Upper lobe of left lung (tissue), 6 donors: ENCODE measurements around the gene EDEM3. TPM values are rescaled to one million over a fixed set of nuclear protein-coding genes. Genes with fewer than 3 reads are reported as not detected.

Experiments used
- ATAC-seq, 2 donors: fragments of 200-7000 bp; cut with Tn5 transposase; one replicate each; pipeline ENCODE4 v1.9.1; 2022; ENCODE audit warnings: mild to moderate bottlenecking in 2 of 2, moderate library complexity in 2 of 2; ENCODE audit not compliant: low FRiP score in 2 of 2
- DNase-seq, 2 donors: peaks; one replicate each; pipeline ENCODE4 v3.0.0-alpha.2; 2019 to 2020
- H3K27ac ChIP-seq, 4 donors: fragments of 200-600 bp; sonication (generic); one replicate each; pipeline ENCODE4 v1.5.1; 2016 to 2019
- H3K27me3 ChIP-seq, 4 donors: fragments of 200-600 bp; sonication (generic); one replicate each; pipeline ENCODE4 v1.5.1; 2017 to 2019
- H3K36me3 ChIP-seq, 4 donors: fragments of 200-600 bp; sonication (generic); one replicate each; pipeline ENCODE4 v1.5.1; 2016 to 2019
- H3K4me1 ChIP-seq, 4 donors: fragments of 200-600 bp; sonication (generic); one replicate each; pipeline ENCODE4 v1.5.1; 2018 to 2019
- H3K4me3 ChIP-seq, 4 donors: fragments of 200-600 bp; sonication (generic); one replicate each; pipeline ENCODE4 v1.5.1; 2017 to 2019; ENCODE audit warnings: mild to moderate bottlenecking in 2 of 4, moderate library complexity in 1 of 4
- H3K9me3 ChIP-seq, 4 donors: fragments of 200-600 bp; sonication (generic); one replicate each; pipeline ENCODE4 v1.5.1; 2018 to 2019
- EP300 ChIP-seq, 4 donors: sonication (generic); formaldehyde crosslinking; IDR thresholded peaks; one replicate each; pipeline ENCODE4 v1.5.1; 2017; ENCODE audit warnings: antibody characterized with exemption in 4 of 4, control low read depth in 2 of 4
- POLR2A ChIP-seq, 4 donors: fragments of 450-650 bp; IDR thresholded peaks; one replicate each; pipeline ENCODE4 v1.5.1; 2016 to 2017; ENCODE audit warnings: antibody characterized with exemption in 4 of 4, mild to moderate bottlenecking in 2 of 4
- POLR2AphosphoS5 ChIP-seq, 2 donors: sonication (generic); formaldehyde crosslinking; IDR thresholded peaks; one replicate each; pipeline ENCODE4 v1.5.1; 2017; ENCODE audit warnings: antibody characterized with exemption in 2 of 2
- WGBS, 2 donors: methylation state at CpG; one replicate each; pipeline ENCODE4 v1.1.5; 2017 to 2018; 5-methylcytosine and 5-hydroxymethylcytosine counted together
- total RNA-seq, 6 donors: library from RNA; depleted of rRNA in 4 of 6; stranded (reverse); fragments of >200 nt in 4 of 6; gene quantifications; one replicate each; pipeline versions ENCODE4 v1.1.0 to v1.2.1, GENCODE V29; 2016 to 2021
- TF ChIP-seq, protein P1 (sequence below), 6 experiments: fragments of 450-650 bp in 4 of 6; fragments of 200-600 bp in 2 of 6; sonication (generic) in 2 of 6; IDR thresholded peaks; one replicate each; pipeline ENCODE4 v1.5.1; 2016 to 2019; ENCODE audit warnings: antibody characterized with exemption in 6 of 6
- donor health status: DM: no; HTN: no; CAD: no; lungs with moderate emphysema.
- donor health status: DM: no; HTN: yes; CAD: no; lungs with severe emphysema.

Gene EDEM3
- total RNA-seq, 6 donors from 2014 or later = 23.9 to 56.2 (median 29.4) TPM

GRCh38 chr1:184669391-184669790, 85.3 kb downstream of the EDEM3 start:
- TF ChIP-seq EP300 (IDR thresholded peaks at IDR 0.05) (no peak), POLR2AphosphoS5 (IDR thresholded peaks at IDR 0.05) (no peak), POLR2A (IDR thresholded peaks at IDR 0.05) (no peak)
- TF ChIP-seq, protein P1, sequence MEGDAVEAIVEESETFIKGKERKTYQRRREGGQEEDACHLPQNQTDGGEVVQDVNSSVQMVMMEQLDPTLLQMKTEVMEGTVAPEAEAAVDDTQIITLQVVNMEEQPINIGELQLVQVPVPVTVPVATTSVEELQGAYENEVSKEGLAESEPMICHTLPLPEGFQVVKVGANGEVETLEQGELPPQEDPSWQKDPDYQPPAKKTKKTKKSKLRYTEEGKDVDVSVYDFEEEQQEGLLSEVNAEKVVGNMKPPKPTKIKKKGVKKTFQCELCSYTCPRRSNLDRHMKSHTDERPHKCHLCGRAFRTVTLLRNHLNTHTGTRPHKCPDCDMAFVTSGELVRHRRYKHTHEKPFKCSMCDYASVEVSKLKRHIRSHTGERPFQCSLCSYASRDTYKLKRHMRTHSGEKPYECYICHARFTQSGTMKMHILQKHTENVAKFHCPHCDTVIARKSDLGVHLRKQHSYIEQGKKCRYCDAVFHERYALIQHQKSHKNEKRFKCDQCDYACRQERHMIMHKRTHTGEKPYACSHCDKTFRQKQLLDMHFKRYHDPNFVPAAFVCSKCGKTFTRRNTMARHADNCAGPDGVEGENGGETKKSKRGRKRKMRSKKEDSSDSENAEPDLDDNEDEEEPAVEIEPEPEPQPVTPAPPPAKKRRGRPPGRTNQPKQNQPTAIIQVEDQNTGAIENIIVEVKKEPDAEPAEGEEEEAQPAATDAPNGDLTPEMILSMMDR (IDR thresholded peaks at IDR 0.05) = no peak
- Histone ChIP-seq H3K4me1 (peaks cover 0 to 3% (median 0%) of the 10 kb centered on the region in 4 donors), H3K27ac (no peak overlapping the region), H3K9me3 (no peaks in the 10 kb centered on the region), H3K4me3 (no peak overlapping the region), H3K27me3 (no peaks in the 10 kb centered on the region), H3K36me3 (no peaks in the 10 kb centered on the region)
- DNase-seq = no peak
- no peak for ATAC-seq
- 59 to 75% methylated on average over 1 of the region's 1 CpG for WGBS, 2 donors

- Histone ChIP-seq H3K36me3 (no peaks in the 10 kb centered on the region), H3K4me1 (peaks cover 7 to 14% (median 8%) of the 10 kb centered on the region in 4 donors), H3K9me3 (no peaks in the 10 kb centered on the region), H3K27me3 (no peaks in the 10 kb centered on the region), H3K27ac (no peak overlapping the region), H3K4me3 (no peak overlapping the region)
- ATAC-seq (no peak), DNase-seq (no peak)
- TF ChIP-seq POLR2AphosphoS5 (IDR thresholded peaks at IDR 0.05) = no peak
- TF ChIP-seq EP300 (IDR thresholded peaks at IDR 0.05) = no peak
- TF ChIP-seq POLR2A (IDR thresholded peaks at IDR 0.05) = no peak
- TF ChIP-seq, protein P1 (IDR thresholded peaks at IDR 0.05) = no peak
- WGBS, 2 donors = 76 to 78% methylated on average over 6 of the region's 6 CpGs
These were observed 89.3 kb downstream of the EDEM3 start for GRCh38 chr1:184665360-184665759.

- peaks cover 7 to 14% (median 8%) of the 10 kb centered on the region in 4 donors for H3K4me1 ChIP-seq
- no peak overlapping the region for H3K27ac ChIP-seq
- ATAC-seq (no peak), DNase-seq (no peak)
- peak overlapping the region in 1 of 4 donors; percentile 23 for H3K4me3 ChIP-seq
- 82 to 83% methylated on average over 8 to 15 of the region's 15 CpGs for WGBS, 2 donors
- no peaks in the 10 kb centered on the region for H3K9me3 ChIP-seq
- H3K27me3 ChIP-seq = no peaks in the 10 kb centered on the region
- no peak for TF ChIP-seq POLR2AphosphoS5 (IDR thresholded peaks at IDR 0.05)
- TF ChIP-seq EP300 (IDR thresholded peaks at IDR 0.05) = no peak
- no peak for TF ChIP-seq POLR2A (IDR thresholded peaks at IDR 0.05)
- TF ChIP-seq, protein P1 (IDR thresholded peaks at IDR 0.05) = no peak
- no peaks in the 10 kb centered on the region for H3K36me3 ChIP-seq
These were observed 90.0 kb downstream of the EDEM3 start for GRCh38 chr1:184664661-184665060.

DNA sequence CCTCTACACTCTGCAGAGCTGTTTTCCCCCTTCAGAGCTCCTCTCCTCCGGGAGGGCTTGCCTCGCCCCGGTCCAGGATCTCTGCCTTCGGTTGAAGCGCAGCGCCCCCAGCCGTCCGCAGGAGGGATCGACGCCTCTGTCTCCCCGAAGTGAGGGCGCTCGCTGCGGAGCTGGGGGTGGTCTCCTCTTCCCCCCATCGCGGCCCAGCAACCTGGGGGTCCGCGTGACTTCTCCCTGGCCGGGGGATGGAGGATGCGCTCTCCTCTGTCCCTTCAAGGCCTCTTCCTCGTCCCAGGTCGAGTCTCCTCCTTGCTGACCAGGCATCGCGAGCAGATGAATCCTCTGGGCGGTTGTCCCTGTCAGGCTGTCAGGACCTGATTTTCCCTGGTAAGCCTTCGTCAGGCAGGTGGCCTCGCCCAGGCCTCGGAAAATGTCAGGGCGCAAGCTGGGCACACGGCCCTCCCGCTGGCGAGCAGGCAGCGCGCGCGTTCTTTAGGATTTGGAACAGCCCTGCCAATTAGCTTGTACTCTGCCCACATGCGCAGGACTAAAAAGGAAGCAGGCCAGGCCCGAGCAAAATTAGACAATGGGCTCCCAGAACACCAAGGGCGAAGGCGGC, 90.5 kb downstream of the EDEM3 start:
- Histone ChIP-seq H3K4me3 (peak overlapping the region in 3 of 4 donors; percentile 17 to 27 (median 23)), H3K27ac (no peak overlapping the region), H3K36me3 (no peaks in the 10 kb centered on the region), H3K9me3 (no peaks in the 10 kb centered on the region), H3K27me3 (no peaks in the 10 kb centered on the region), H3K4me1 (peaks cover 7 to 14% (median 8%) of the 10 kb centered on the region in 4 donors)
- no peak for TF ChIP-seq POLR2A (IDR thresholded peaks at IDR 0.05)
- TF ChIP-seq EP300 (IDR thresholded peaks at IDR 0.05) = no peak
- no peak for TF ChIP-seq POLR2AphosphoS5 (IDR thresholded peaks at IDR 0.05)
- TF ChIP-seq, protein P1 (IDR thresholded peaks at IDR 0.05) = peak; percentile 81 to 91 (median 90)
- 31 to 60% methylated on average over 11 to 27 of the region's 40 CpGs for WGBS, 2 donors
- DNase-seq (peak; percentile 69 to 94), ATAC-seq (peak; percentile 82 to 94)

GRCh38 chr1:184661801-184662200, 92.9 kb downstream of the EDEM3 start:
- DNase-seq (no peak), ATAC-seq (no peak)
- 44 to 57% methylated on average over 1 of the region's 1 CpG for WGBS, 2 donors
- no peak overlapping the region for H3K27ac ChIP-seq
- no peaks in the 10 kb centered on the region for H3K9me3 ChIP-seq
- H3K36me3 ChIP-seq = no peaks in the 10 kb centered on the region
- peaks cover 7 to 14% (median 8%) of the 10 kb centered on the region in 4 donors for H3K4me1 ChIP-seq
- TF ChIP-seq POLR2A (IDR thresholded peaks at IDR 0.05) (no peak), POLR2AphosphoS5 (IDR thresholded peaks at IDR 0.05) (no peak), EP300 (IDR thresholded peaks at IDR 0.05) (no peak)
- TF ChIP-seq, protein P1 (IDR thresholded peaks at IDR 0.05) = no peak
- no peak overlapping the region for H3K4me3 ChIP-seq
- no peaks in the 10 kb centered on the region for H3K27me3 ChIP-seq
